OCI-LY1 (cell line): Measurements from ENCODE around the gene MR1.
A peak's percentile ranks its signal among the peaks of the same experiment; 100 is the strongest.

Experiments used
- H2AFZ ChIP-seq: fragments of 200-600 bp; sonication (generic), shearing (Covaris generic); 2 replicates; pipeline ENCODE4 v1.6.0; 2014; ENCODE audit warnings: antibody characterized with exemption, mild to moderate bottlenecking, low read length
- H3F3A ChIP-seq: fragments of 200-600 bp; sonication (generic), shearing (Covaris generic); 2 replicates; pipeline ENCODE4 v1.6.0; 2014; ENCODE audit warnings: mild to moderate bottlenecking, antibody characterized with exemption, low read length, moderate library complexity; ENCODE audit not compliant: insufficient read depth
- H3K27ac ChIP-seq: fragments of 200-600 bp; sonication (generic); 2 replicates; pipeline ENCODE4 v1.5.1; 2014; ENCODE audit warnings: low read length, mixed run types, mild to moderate bottlenecking, low read depth; ENCODE audit not compliant: poor library complexity, severe bottlenecking
- H3K27me3 ChIP-seq: fragments of 200-600 bp; sonication (generic); 2 replicates; pipeline ENCODE4 v1.6.0; 2014; ENCODE audit warnings: antibody characterized with exemption, mild to moderate bottlenecking, low read length, moderate library complexity; ENCODE audit not compliant: insufficient read depth
- H3K36me3 ChIP-seq: fragments of 200-600 bp; sonication (generic); 2 replicates; pipeline ENCODE4 v1.6.1; 2014; ENCODE audit warnings: mild to moderate bottlenecking, antibody characterized with exemption, low read length, moderate library complexity, mixed read lengths; ENCODE audit not compliant: insufficient read depth
- H3K4me1 ChIP-seq: fragments of 200-600 bp; sonication (generic); 2 replicates; pipeline ENCODE4 v1.5.1; 2014; ENCODE audit warnings: mild to moderate bottlenecking, low read length, moderate library complexity; ENCODE audit not compliant: insufficient read depth, severe bottlenecking
- H3K4me2 ChIP-seq: fragments of 200-600 bp; sonication (generic), shearing (Covaris generic); 2 replicates; pipeline ENCODE4 v1.6.1; 2014; ENCODE audit warnings: low read length
- H3K4me3 ChIP-seq: fragments of 200-600 bp; sonication (generic); 2 replicates; pipeline ENCODE4 v1.5.1; 2014; ENCODE audit warnings: low read length, low read depth, mild to moderate bottlenecking, mixed read lengths; ENCODE audit not compliant: poor library complexity, severe bottlenecking
- H3K79me2 ChIP-seq: fragments of 200-600 bp; shearing (Covaris generic); 2 replicates; pipeline ENCODE4 v1.6.1; 2016; ENCODE audit warnings: mixed run types, low read length, mixed read lengths; ENCODE audit not compliant: insufficient read depth
- H3K9ac ChIP-seq: fragments of 200-600 bp; sonication (generic), shearing (Covaris generic); 2 replicates; pipeline ENCODE4 v1.6.1; 2014; ENCODE audit warnings: mild to moderate bottlenecking, low read length, mixed read lengths
- H3K9me2 ChIP-seq: fragments of 200-600 bp; sonication (generic), shearing (Covaris generic); 2 replicates; pipeline ENCODE4 v1.6.1; 2014; ENCODE audit warnings: low read depth, mild to moderate bottlenecking, low read length, mixed read lengths
- H3K9me3 ChIP-seq: fragments of 200-600 bp; shearing (Covaris generic); 2 replicates; pipeline ENCODE4 v1.6.1; 2014; ENCODE audit warnings: low read length, mixed read lengths
- H4K20me1 ChIP-seq: fragments of 200-600 bp; sonication (generic), shearing (Covaris generic); 2 replicates; pipeline ENCODE4 v1.6.0; 2016; ENCODE audit warnings: mild to moderate bottlenecking, low read length; ENCODE audit not compliant: insufficient read depth
- EZH2 ChIP-seq: fragments of 200-600 bp; sonication (generic), shearing (Covaris generic); IDR thresholded peaks from 2 replicates; pipeline ENCODE4 v1.8.0; 2017; ENCODE audit warnings: borderline replicate concordance, mixed run types, mild to moderate bottlenecking, antibody characterized with exemption, low read length, moderate library complexity, mixed read lengths
- TF ChIP-seq, protein P1 (sequence below): fragments of 200-600 bp; sonication (generic), shearing (Covaris generic); IDR thresholded peaks from 2 replicates; pipeline ENCODE4 v1.5.1; 2017; ENCODE audit warnings: mild to moderate bottlenecking, antibody characterized with exemption, low read length, moderate library complexity, mixed read lengths

MR1 gene

DNA sequence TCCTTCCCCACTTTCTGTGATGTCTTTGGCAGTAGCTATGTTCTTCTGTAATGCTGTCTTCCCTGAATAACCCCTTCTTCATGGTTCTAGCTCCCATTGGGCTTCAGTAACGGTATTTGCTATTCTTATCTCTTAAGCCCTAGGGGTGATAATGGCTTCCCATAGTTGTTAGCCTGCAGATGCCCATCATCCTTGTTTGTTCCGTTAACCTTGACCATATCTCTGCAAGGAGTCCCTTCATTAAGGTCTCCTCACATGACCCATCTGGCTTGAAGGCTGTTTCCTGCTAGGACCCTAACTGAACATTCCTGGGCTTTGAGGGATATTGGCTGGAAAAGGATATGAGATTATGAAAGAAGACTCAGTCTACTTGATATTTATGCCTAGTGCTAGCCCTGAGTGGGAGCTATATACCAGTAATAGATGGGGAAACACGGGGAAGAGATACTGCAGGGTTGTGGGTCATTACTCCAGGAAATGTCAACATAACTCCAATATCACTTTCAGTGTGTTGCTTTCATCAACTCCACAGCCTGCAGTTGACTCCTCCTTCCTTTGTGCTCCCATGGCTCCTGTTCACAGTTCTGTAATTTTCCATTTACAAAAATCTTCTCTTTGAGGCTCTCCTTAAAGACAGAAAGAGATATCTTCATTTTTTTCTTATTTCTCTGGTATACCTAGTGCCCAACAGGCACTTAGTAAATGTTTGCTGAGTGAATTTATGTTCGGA lies 2.5 kb downstream of the MR1 start:
- no peaks in the 10 kb centered on the region for H3K4me1 ChIP-seq
- TF ChIP-seq, protein P1, sequence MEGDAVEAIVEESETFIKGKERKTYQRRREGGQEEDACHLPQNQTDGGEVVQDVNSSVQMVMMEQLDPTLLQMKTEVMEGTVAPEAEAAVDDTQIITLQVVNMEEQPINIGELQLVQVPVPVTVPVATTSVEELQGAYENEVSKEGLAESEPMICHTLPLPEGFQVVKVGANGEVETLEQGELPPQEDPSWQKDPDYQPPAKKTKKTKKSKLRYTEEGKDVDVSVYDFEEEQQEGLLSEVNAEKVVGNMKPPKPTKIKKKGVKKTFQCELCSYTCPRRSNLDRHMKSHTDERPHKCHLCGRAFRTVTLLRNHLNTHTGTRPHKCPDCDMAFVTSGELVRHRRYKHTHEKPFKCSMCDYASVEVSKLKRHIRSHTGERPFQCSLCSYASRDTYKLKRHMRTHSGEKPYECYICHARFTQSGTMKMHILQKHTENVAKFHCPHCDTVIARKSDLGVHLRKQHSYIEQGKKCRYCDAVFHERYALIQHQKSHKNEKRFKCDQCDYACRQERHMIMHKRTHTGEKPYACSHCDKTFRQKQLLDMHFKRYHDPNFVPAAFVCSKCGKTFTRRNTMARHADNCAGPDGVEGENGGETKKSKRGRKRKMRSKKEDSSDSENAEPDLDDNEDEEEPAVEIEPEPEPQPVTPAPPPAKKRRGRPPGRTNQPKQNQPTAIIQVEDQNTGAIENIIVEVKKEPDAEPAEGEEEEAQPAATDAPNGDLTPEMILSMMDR = no peak
- no peak for TF ChIP-seq EZH2
- H3K4me2 ChIP-seq = no peak overlapping the region
- no peaks in the 10 kb centered on the region for H3F3A ChIP-seq
- no peaks in the 10 kb centered on the region for H3K27me3 ChIP-seq
- H4K20me1 ChIP-seq = no peaks in the 10 kb centered on the region
- no peaks in the 10 kb centered on the region for H3K9me3 ChIP-seq
- no peak overlapping the region for H2AFZ ChIP-seq
- H3K79me2 ChIP-seq = no peaks in the 10 kb centered on the region
- H3K9me2 ChIP-seq = no peaks in the 10 kb centered on the region
- no peak overlapping the region for H3K4me3 ChIP-seq
- H3K27ac ChIP-seq = no peak overlapping the region
- no peak overlapping the region for H3K9ac ChIP-seq
- no peaks in the 10 kb centered on the region for H3K36me3 ChIP-seq

GRCh38 chr1:181037386-181037785 lies 3.6 kb downstream of the MR1 start:
- no peaks in the 10 kb centered on the region for H3K79me2 ChIP-seq
- TF ChIP-seq, protein P1 = no peak
- no peak for TF ChIP-seq EZH2
- H2AFZ ChIP-seq = no peak overlapping the region
- H3F3A ChIP-seq = no peaks in the 10 kb centered on the region
- H3K4me3 ChIP-seq = no peak overlapping the region
- H3K9me3 ChIP-seq = no peaks in the 10 kb centered on the region
- H4K20me1 ChIP-seq = no peaks in the 10 kb centered on the region
- no peaks in the 10 kb centered on the region for H3K36me3 ChIP-seq
- no peaks in the 10 kb centered on the region for H3K4me1 ChIP-seq
- no peaks in the 10 kb centered on the region for H3K27me3 ChIP-seq
- H3K9ac ChIP-seq = no peak overlapping the region
- no peaks in the 10 kb centered on the region for H3K9me2 ChIP-seq
- H3K27ac ChIP-seq = no peak overlapping the region
- no peak overlapping the region for H3K4me2 ChIP-seq

DNA sequence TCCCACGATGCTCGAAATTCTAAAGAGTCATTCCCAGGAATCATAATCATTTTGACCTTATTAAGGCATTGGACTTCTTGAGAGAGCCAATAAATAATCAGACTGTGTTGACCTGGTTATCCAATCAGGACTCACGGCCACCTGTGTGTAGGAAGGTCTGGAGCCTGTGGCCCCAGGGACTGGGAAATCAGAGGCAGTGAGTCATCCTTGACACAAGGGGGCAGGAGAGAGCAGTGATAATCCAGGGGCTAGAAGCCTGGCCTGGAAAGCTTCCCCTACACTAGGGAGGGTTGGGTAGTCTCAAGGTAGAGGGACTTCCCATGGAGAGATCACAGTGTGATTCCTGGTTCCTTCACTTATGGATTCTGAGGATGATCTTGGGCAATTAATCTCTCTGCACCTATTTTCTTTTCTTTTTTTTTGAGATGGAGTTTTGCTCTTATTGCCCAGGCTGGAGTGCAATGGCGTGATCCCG lies 4.7 kb downstream of the MR1 start:
- no peaks in the 10 kb centered on the region for H4K20me1 ChIP-seq
- H3K4me3 ChIP-seq = no peak overlapping the region
- no peak for TF ChIP-seq EZH2
- TF ChIP-seq, protein P1 = peak; percentile 82
- H3K9ac ChIP-seq = no peak overlapping the region
- H3K27me3 ChIP-seq = no peaks in the 10 kb centered on the region
- no peak overlapping the region for H3K4me2 ChIP-seq
- H3F3A ChIP-seq = no peaks in the 10 kb centered on the region
- H3K36me3 ChIP-seq = no peaks in the 10 kb centered on the region
- no peak overlapping the region for H3K27ac ChIP-seq
- no peak overlapping the region for H2AFZ ChIP-seq
- H3K9me2 ChIP-seq = no peaks in the 10 kb centered on the region
- no peaks in the 10 kb centered on the region for H3K9me3 ChIP-seq
- H3K4me1 ChIP-seq = no peaks in the 10 kb centered on the region
- no peaks in the 10 kb centered on the region for H3K79me2 ChIP-seq
